Activated naive CD8-positive, alpha-beta T cell treated with anti-CD3 and anti-CD28 coated beads for 36 hours (primary cell): ENCODE measurements around the gene SERPINA5. TPM values are rescaled to one million over a fixed set of nuclear protein-coding genes. Genes with fewer than 3 reads are reported as not detected.

Source experiments
- DNase-seq: peaks from one replicate; pipeline ENCODE4 v3.0.0; 2021
- H3K27ac Mint-ChIP-seq: one replicate; pipeline ENCODE4 v1.8.0; 2022; ENCODE audit warnings: mild to moderate bottlenecking, moderate library complexity, mixed read lengths
- H3K27me3 Mint-ChIP-seq: one replicate; pipeline ENCODE4 v1.8.0; 2022; ENCODE audit warnings: mild to moderate bottlenecking, mixed read lengths
- H3K36me3 Mint-ChIP-seq: one replicate; pipeline ENCODE4 v1.8.0; 2021; ENCODE audit warnings: mild to moderate bottlenecking, mixed read lengths
- H3K4me1 Mint-ChIP-seq: one replicate; pipeline ENCODE4 v1.8.0; 2021; ENCODE audit warnings: mixed read lengths
- H3K4me3 Mint-ChIP-seq: one replicate; pipeline ENCODE4 v1.8.0; 2022; ENCODE audit warnings: mild to moderate bottlenecking, moderate library complexity, mixed read lengths
- H3K9me3 Mint-ChIP-seq: one replicate; pipeline ENCODE4 v1.8.0; 2022; ENCODE audit warnings: mixed read lengths
- total RNA-seq, 2 experiments: library from RNA; stranded (reverse); gene quantifications; one replicate each; pipeline ENCODE4 v1.2.3, GENCODE V29; 2021

The SERPINA5 gene
- total RNA-seq, 2 experiments from 2014 or later: not detected

DNA sequence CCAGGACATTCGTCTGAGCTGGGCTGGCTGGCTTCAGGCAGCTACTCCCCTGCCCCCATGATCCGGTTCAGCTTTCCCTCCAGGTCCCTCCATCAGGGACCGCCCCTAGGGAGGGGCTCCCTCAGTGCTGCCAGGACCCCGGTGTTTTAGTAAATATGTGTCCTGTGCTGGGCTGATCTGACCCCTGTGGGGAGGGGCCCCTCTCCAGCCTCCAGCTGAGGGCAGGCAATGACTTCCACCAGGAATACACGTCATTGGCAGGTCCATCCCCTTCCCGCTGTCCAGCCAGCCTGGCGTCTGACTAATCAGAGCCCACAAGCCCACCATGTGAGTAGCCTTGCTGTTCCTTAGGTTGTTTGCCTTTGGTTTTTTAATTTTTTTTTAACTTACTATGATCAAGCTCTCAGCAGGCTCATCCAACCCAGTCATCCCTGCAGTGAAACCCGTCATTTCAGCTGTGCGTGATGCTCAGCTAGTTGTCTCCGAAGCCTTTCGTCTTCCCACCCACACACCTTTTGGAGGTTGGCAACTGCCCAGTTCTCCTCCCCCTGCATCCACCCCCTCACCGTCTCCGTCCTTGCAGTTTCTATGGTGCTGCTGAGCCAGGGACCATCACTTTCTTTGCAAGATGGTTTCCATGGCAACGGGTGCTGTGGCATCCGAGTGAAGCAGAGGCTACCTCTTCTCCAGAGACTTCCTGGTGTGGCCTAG is 35.9 kb upstream of the SERPINA5 start:
- DNase-seq: no peak
- Mint-ChIP-seq H3K36me3 (no peaks in the 10 kb centered on the region), H3K27me3 (peaks cover 20% of the 10 kb centered on the region), H3K4me3 (no peak overlapping the region), H3K4me1 (no peaks in the 10 kb centered on the region), H3K9me3 (no peaks in the 10 kb centered on the region), H3K27ac (no peak overlapping the region)

- no peaks in the 10 kb centered on the region for H3K36me3 Mint-ChIP-seq
- H3K27ac Mint-ChIP-seq: no peak overlapping the region
- no peaks in the 10 kb centered on the region for H3K9me3 Mint-ChIP-seq
- no peak for DNase-seq
- peaks cover 31% of the 10 kb centered on the region for H3K27me3 Mint-ChIP-seq
- no peak overlapping the region for H3K4me3 Mint-ChIP-seq
- no peaks in the 10 kb centered on the region for H3K4me1 Mint-ChIP-seq
These were observed 34.0 kb upstream of the SERPINA5 start for GRCh38 chr14:94547151-94547680.

DNA sequence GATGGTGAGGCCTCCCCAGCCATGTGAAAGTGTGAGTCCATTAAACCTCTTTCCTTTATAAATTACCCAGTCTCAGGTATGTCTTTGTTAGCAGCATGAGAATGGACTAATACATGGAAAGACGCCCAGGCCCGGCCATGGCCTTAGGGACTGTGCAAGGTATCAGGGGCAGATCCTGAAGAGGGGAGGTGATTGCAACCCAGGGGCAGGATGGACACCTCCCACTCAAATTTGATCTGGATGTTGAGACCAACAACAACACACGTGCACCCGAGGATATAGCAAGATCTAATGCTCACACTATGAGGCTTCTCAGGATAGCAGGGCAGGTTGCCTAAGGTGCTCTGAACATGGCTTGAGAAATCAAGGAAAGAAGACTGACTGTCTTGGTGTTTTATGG is 33.5 kb upstream of the SERPINA5 start:
- Mint-ChIP-seq H3K27me3 (peaks cover 36% of the 10 kb centered on the region), H3K9me3 (no peaks in the 10 kb centered on the region), H3K36me3 (no peaks in the 10 kb centered on the region), H3K4me1 (no peaks in the 10 kb centered on the region), H3K27ac (no peak overlapping the region), H3K4me3 (no peak overlapping the region)
- DNase-seq: no peak

DNA sequence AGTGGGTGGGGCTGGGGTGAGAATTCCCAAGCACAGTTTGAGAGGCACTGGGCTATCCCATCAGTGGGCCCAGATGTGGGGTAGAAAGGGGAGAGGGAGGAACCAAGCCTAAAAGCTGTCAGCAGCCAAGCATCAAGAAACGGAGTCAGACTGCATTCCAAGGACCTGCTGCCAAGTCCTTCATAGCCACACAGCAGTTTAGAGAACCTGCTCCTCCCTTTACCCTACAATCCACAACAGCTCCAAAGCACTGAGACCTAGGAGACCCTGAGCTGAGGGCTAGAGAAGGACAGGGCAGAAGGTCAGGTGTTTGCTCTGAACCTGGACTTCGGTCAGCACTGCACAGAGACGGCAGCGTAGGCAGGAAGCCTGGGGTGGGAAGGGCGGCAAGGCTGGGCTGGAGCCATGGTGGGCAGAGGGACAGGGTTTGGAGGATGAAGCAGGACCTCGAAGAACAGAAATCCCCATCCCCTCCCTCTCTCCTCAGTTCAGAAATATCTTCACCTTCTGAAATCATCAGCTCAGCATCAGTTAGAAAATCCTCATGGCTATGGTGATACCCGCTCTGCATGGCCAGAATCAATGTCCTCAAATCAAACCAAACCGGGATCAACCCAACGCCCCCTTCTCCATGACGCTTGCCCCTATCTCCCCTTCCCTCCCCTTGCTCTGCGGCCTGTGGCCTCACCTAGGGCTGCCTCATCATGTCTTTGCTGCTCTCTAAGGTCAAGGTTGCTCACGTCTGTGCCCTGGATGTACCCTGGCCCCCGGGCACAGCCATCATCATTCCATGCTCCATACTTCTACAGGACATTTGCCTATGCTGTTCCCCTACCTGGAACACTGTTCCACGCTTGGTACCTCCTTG is 32.9 kb upstream of the SERPINA5 start:
- H3K9me3 Mint-ChIP-seq: no peaks in the 10 kb centered on the region
- DNase-seq: no peak
- no peaks in the 10 kb centered on the region for H3K4me1 Mint-ChIP-seq
- H3K27ac Mint-ChIP-seq: no peak overlapping the region
- peaks cover 42% of the 10 kb centered on the region for H3K27me3 Mint-ChIP-seq
- no peak overlapping the region for H3K4me3 Mint-ChIP-seq
- H3K36me3 Mint-ChIP-seq: no peaks in the 10 kb centered on the region

- Mint-ChIP-seq H3K27me3 (peaks cover 51% of the 10 kb centered on the region), H3K4me3 (no peak overlapping the region), H3K27ac (no peak overlapping the region), H3K36me3 (no peaks in the 10 kb centered on the region), H3K4me1 (no peaks in the 10 kb centered on the region), H3K9me3 (peaks cover 3% of the 10 kb centered on the region)
- DNase-seq: peak; percentile 43
These were observed 31.9 kb upstream of the SERPINA5 start for GRCh38 chr14:94548999-94549985.

- no peaks in the 10 kb centered on the region for H3K4me1 Mint-ChIP-seq
- H3K36me3 Mint-ChIP-seq: no peaks in the 10 kb centered on the region
- no peak overlapping the region for H3K4me3 Mint-ChIP-seq
- no peak overlapping the region for H3K27ac Mint-ChIP-seq
- H3K9me3 Mint-ChIP-seq: peaks cover 8% of the 10 kb centered on the region
- H3K27me3 Mint-ChIP-seq: peaks cover 55% of the 10 kb centered on the region
- no peak for DNase-seq
These were observed 31.2 kb upstream of the SERPINA5 start for GRCh38 chr14:94550041-94550440.

DNA sequence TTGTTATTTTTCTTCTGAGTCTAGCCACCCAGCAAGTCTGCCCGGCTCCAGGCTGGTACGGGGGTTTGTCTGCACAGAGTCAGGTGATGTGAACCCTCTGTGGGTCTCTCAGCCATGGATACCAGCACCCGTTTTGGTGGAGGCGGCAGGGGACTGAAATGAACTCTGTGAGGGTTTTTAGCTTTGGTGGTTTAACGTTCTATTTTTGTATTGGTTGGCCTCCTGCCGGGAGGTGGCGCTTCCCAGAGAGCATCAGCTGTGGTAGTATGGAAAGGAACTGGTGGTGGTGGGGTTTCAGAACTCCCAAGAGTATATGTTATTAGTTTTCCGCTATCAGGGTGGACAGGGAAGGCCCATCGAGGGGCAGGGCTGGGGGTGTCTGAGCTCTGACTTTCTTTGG is 25.2 kb upstream of the SERPINA5 start:
- Mint-ChIP-seq H3K4me3 (no peak overlapping the region), H3K27ac (no peak overlapping the region), H3K36me3 (no peaks in the 10 kb centered on the region), H3K27me3 (peaks cover 54% of the 10 kb centered on the region), H3K9me3 (peaks cover 22% of the 10 kb centered on the region), H3K4me1 (no peaks in the 10 kb centered on the region)
- no peak for DNase-seq

GRCh38 chr14:94557327-94557726 is 23.9 kb upstream of the SERPINA5 start:
- Mint-ChIP-seq H3K27me3 (peaks cover 46% of the 10 kb centered on the region), H3K4me3 (no peak overlapping the region)

GRCh38 chr14:94558842-94559241 is 22.4 kb upstream of the SERPINA5 start:
- Mint-ChIP-seq H3K9me3 (peaks cover 22% of the 10 kb centered on the region), H3K36me3 (no peaks in the 10 kb centered on the region), H3K27me3 (peaks cover 35% of the 10 kb centered on the region), H3K4me3 (no peak overlapping the region), H3K4me1 (no peaks in the 10 kb centered on the region), H3K27ac (no peak overlapping the region)
- no peak for DNase-seq

More at GRCh38 chr14:94557327-94557726, 23.9 kb upstream of the SERPINA5 start:
- H3K36me3 Mint-ChIP-seq: no peaks in the 10 kb centered on the region
- DNase-seq: no peak
- no peaks in the 10 kb centered on the region for H3K4me1 Mint-ChIP-seq
- no peak overlapping the region for H3K27ac Mint-ChIP-seq
- H3K9me3 Mint-ChIP-seq: peaks cover 22% of the 10 kb centered on the region

DNA sequence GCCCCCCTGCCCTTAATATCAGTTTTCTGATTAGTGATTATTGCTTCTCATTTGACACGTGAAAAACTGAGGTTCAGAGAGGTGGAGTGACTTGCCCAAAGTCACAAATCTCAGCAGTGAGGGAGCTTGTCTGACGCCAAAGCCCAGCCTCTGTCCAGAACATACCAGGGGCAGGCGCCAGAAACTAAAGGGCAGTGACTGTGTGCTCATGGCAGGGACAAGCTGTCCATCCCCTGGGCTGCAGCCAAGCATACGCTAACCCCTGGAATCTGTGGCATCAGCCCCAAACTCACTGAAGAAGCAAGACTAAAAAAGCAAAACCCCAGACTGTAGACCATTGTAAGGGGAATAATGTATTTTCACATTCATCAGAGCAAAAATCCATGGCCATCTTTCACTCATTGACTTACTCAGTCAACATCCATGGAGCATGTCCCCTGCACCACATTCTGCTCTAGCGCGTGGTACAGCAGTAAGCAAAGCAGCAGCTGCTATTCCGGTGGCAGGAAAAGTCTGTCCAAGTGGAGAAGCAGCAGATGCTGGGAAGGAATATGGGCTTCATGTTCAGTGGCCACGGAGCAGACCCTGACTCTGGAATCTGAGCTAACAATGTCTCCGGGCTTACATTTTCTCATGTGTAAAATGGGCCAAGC is 21.5 kb upstream of the SERPINA5 start:
- H3K27ac Mint-ChIP-seq: no peak overlapping the region
- DNase-seq: no peak
- peaks cover 17% of the 10 kb centered on the region for H3K9me3 Mint-ChIP-seq
- peaks cover 27% of the 10 kb centered on the region for H3K27me3 Mint-ChIP-seq
- H3K36me3 Mint-ChIP-seq: no peaks in the 10 kb centered on the region
- no peak overlapping the region for H3K4me3 Mint-ChIP-seq
- no peaks in the 10 kb centered on the region for H3K4me1 Mint-ChIP-seq

- Mint-ChIP-seq H3K9me3 (peaks cover 12% of the 10 kb centered on the region), H3K36me3 (no peaks in the 10 kb centered on the region), H3K27me3 (peaks cover 27% of the 10 kb centered on the region), H3K27ac (no peak overlapping the region), H3K4me3 (no peak overlapping the region), H3K4me1 (no peaks in the 10 kb centered on the region)
- no peak for DNase-seq
These were observed 20.9 kb upstream of the SERPINA5 start for GRCh38 chr14:94560291-94560665.

DNA sequence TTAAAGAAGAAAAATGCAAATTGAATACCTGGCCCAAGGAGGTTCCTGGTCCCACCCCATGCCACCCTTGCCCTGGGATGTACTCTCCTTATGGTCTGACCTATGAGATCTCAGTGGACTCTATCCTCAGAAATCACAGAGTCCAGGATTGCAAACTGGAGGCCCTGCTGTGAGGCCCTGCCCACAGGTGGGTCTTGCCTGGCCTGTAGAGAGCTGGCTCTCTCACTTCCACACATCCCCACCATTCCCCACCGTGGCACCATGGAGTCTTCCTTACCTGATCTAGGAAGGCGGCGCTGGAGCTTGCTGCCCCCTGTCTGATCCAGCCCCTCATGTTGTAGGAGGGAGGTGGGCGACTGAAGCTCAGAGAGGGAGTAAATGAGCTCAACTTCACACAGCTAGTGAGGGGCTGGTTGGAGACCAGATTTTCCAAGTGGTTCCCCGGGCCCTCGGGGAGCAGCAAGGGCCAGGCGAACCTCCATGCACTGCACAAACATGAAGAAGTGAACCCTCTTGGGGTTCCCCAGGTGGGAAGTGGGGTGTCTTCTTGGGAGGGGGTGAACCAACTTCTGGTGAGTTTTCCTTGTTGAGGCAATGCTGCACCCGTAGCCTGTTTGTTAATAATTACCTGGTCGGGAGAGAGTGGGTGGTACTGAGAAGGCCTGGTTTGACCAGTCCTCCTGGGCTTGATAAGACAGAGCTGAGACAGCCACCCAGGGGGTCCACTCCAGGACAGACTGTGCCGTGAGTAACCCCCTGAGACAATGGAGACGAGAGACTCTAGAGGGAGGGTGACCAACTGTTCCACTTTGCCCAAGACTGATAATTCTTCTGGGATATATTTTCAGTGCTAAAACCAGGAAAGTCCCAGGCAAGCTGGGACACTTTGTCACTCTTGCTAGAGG is 20.2 kb upstream of the SERPINA5 start, which contains the start of gene SERPINA4:
TSS of gene SERPINA4 (plus strand) at position 692 of the 905 bp plus-strand sequence. CDS start 2,041 bp downstream, outside the sequence.
- H3K27ac Mint-ChIP-seq: no peak within 1 kb of the TSS
- peaks cover 28% of the 10 kb centered on the region for H3K27me3 Mint-ChIP-seq
- no peak within 1 kb of the TSS for H3K4me3 Mint-ChIP-seq
- DNase-seq: no peak
- H3K9me3 Mint-ChIP-seq: peaks cover 7% of the 10 kb centered on the region
- no peaks in the 10 kb centered on the region for H3K4me1 Mint-ChIP-seq
- H3K36me3 Mint-ChIP-seq: no peaks in the 10 kb centered on the region

GRCh38 chr14:94561656-94562010 is 19.6 kb upstream of the SERPINA5 start:
- Mint-ChIP-seq H3K36me3 (no peaks in the 10 kb centered on the region), H3K4me3 (no peak overlapping the region), H3K4me1 (no peaks in the 10 kb centered on the region), H3K27ac (no peak overlapping the region), H3K9me3 (peaks cover 4% of the 10 kb centered on the region), H3K27me3 (peaks cover 31% of the 10 kb centered on the region)
- DNase-seq: no peak
